Activated CD4-positive, alpha-beta T cell treated with anti-CD3 and anti-CD28 coated beads for 36 hours (primary cell): Measurements from ENCODE around the gene PARG. TPM values are rescaled to one million over a fixed set of nuclear protein-coding genes. Genes with fewer than 3 reads are reported as not detected.
"Not testable (repeated sequence)": the region's sequence is repeated elsewhere in the genome, so short reads cannot be mapped to it uniquely, and the experiment has no call there.

Source experiments
- ATAC-seq: fragments of 200-7000 bp; cut with Tn5 transposase; one replicate; pipeline ENCODE4 v1.10.0; 2021; ENCODE audit warnings: mild to moderate bottlenecking, moderate library complexity
- CTCF ChIA-PET: fragments of 350-600 bp; sonication (Branson Sonifier 250); formaldehyde crosslinking; loops from one replicate; lab custom pipeline; 2021; ENCODE audit warnings: antibody characterized with exemption; lab: Charles Lee
- POLR2A ChIA-PET: fragments of 350-600 bp; sonication (Branson Sonifier 250); formaldehyde crosslinking; loops from one replicate; lab custom pipeline; 2021; ENCODE audit warnings: antibody characterized with exemption, inconsistent platforms; lab: Charles Lee
- DNase-seq: peaks from one replicate; pipeline ENCODE4 v3.0.0-alpha.2; 2020
- H3K27ac Mint-ChIP-seq: one replicate; pipeline ENCODE4 v1.8.0; 2021; ENCODE audit warnings: mixed read lengths
- H3K27me3 Mint-ChIP-seq: one replicate; pipeline ENCODE4 v1.8.0; 2021; ENCODE audit warnings: mixed read lengths
- H3K36me3 Mint-ChIP-seq: one replicate; pipeline ENCODE4 v1.8.0; 2021; ENCODE audit warnings: low read depth, mixed read lengths
- H3K4me1 Mint-ChIP-seq: one replicate; pipeline ENCODE4 v1.8.0; 2021; ENCODE audit warnings: mixed read lengths
- H3K4me3 Mint-ChIP-seq: one replicate; pipeline ENCODE4 v1.8.0; 2021; ENCODE audit warnings: mild to moderate bottlenecking, moderate library complexity, mixed read lengths
- H3K9me3 Mint-ChIP-seq: one replicate; pipeline ENCODE4 v1.8.0; 2021; ENCODE audit warnings: low read depth, mixed read lengths
- intact Hi-C, 2 experiments: fragments of 100-400 bp; cut with DNase I in 1 of 2; cut with micrococcal nuclease in 1 of 2; formaldehyde crosslinking; loops; one replicate each; pipeline versions ENCODE4 v1.14.2 to v1.15.1; 2022 to 2024; cut with DNase I, micrococcal nuclease
- total RNA-seq, 2 experiments: library from RNA; stranded (reverse); gene quantifications; one replicate each; pipeline ENCODE4 v1.2.3, GENCODE V29; 2021

The PARG gene
- total RNA-seq, 2 experiments from 2014 or later, result 33.9 to 36.1 TPM

GRCh38 chr10:49817845-49818244 lies 124.0 kb downstream of the PARG start:
- H3K4me1 Mint-ChIP-seq, result no peaks in the 10 kb centered on the region
- H3K4me3 Mint-ChIP-seq, result no peak overlapping the region
- ATAC-seq (no peak), DNase-seq (no peak)
- peaks cover 59% of the 10 kb centered on the region for H3K36me3 Mint-ChIP-seq
- ChIA-PET POLR2A (no interaction called here), CTCF (no interaction called here)
- H3K27ac Mint-ChIP-seq, result no peak overlapping the region
- intact Hi-C loops, result no loop called here
- peaks cover 4% of the 10 kb centered on the region for H3K9me3 Mint-ChIP-seq
- H3K27me3 Mint-ChIP-seq, result no peaks in the 10 kb centered on the region

- CTCF ChIA-PET, result no interaction called here
- intact Hi-C loops, result no loop called here
- H3K36me3 Mint-ChIP-seq, result no peaks in the 10 kb centered on the region
- peaks cover 13% of the 10 kb centered on the region for H3K27me3 Mint-ChIP-seq
- ATAC-seq (no peak), DNase-seq (no peak)
- no peaks in the 10 kb centered on the region for H3K4me1 Mint-ChIP-seq
- H3K27ac Mint-ChIP-seq, result no peak overlapping the region
- no peak overlapping the region for H3K4me3 Mint-ChIP-seq
- POLR2A ChIA-PET, result no interaction called here
- peaks cover 12% of the 10 kb centered on the region for H3K9me3 Mint-ChIP-seq
Measured at GRCh38 chr10:49803988-49804387, 137.8 kb downstream of the PARG start.

GRCh38 chr10:49798275-49798674 lies 143.6 kb downstream of the PARG start:
- H3K36me3 Mint-ChIP-seq, result no peaks in the 10 kb centered on the region
- no peak overlapping the region for H3K27ac Mint-ChIP-seq
- CTCF ChIA-PET, result no interaction called here
- H3K4me3 Mint-ChIP-seq, result no peak overlapping the region
- ATAC-seq, result no peak
- H3K27me3 Mint-ChIP-seq, result peaks cover 10% of the 10 kb centered on the region
- no peaks in the 10 kb centered on the region for H3K9me3 Mint-ChIP-seq
- no peaks in the 10 kb centered on the region for H3K4me1 Mint-ChIP-seq
- intact Hi-C loops, result no loop called here
- DNase-seq, result no peak
- POLR2A ChIA-PET, result no interaction called here

DNA sequence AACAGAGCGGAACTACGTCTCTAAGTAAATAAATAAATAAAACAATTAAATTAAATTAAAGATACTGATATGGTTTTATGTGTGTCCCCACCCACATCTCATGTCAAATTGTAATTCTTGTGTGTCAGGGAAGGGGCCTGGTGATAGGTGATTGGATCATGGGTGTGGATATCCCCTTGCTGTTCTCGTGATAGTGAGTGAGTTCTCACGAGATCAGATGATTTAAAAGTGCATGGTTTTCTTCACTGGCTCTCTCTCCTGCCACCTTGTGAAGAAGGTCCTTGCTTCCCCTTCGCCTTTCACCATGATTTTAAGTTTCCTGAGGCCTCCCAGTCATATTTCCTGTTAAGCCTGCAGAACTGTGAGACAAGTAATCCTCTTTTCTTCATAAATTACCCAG lies 150.7 kb downstream of the PARG start:
- Mint-ChIP-seq H3K27ac (no peak overlapping the region), H3K36me3 (no peaks in the 10 kb centered on the region), H3K27me3 (peaks cover 3% of the 10 kb centered on the region), H3K4me3 (no peak overlapping the region), H3K4me1 (no peaks in the 10 kb centered on the region), H3K9me3 (no peaks in the 10 kb centered on the region)
- intact Hi-C loops, result no loop called here
- ChIA-PET POLR2A (no interaction called here), CTCF (no interaction called here)
- no peak for ATAC-seq
- DNase-seq, result no peak

- Mint-ChIP-seq H3K9me3 (no peaks in the 10 kb centered on the region), H3K4me1 (no peaks in the 10 kb centered on the region), H3K4me3 (no peak overlapping the region), H3K36me3 (no peaks in the 10 kb centered on the region), H3K27ac (no peak overlapping the region), H3K27me3 (peaks cover 16% of the 10 kb centered on the region)
- no peak for ATAC-seq
- no peak for DNase-seq
- CTCF ChIA-PET, result no interaction called here
- POLR2A ChIA-PET, result no interaction called here
- intact Hi-C loops, result no loop called here
Measured at GRCh38 chr10:49784681-49785080, 157.1 kb downstream of the PARG start.

GRCh38 chr10:49783645-49784044 lies 158.2 kb downstream of the PARG start:
- CTCF ChIA-PET, result no interaction called here
- intact Hi-C loops, result no loop called here

DNA sequence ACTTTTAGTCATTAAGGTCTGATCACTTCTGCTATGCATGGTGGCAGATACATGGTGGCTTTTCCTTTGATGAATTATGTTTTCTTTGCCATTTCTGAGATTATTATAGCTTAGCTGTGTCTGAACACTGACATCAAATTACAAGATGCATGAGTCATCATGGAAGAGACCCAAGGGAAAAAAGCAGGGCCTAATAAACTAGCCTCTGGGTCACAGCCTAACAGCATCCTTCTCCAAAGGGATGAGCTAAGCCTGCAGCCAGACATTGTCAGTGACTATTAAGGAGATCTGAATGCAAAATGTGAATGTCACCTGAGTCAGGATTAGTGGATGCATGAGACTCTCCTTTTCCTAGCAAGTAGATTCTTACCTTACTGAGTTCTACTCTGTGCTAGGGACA lies 160.6 kb downstream of the PARG start:
- ATAC-seq (no peak), DNase-seq (no peak)
- Mint-ChIP-seq H3K4me1 (no peaks in the 10 kb centered on the region), H3K9me3 (no peaks in the 10 kb centered on the region), H3K4me3 (no peak overlapping the region), H3K36me3 (no peaks in the 10 kb centered on the region), H3K27ac (no peak overlapping the region), H3K27me3 (peaks cover 24% of the 10 kb centered on the region)
- intact Hi-C loops, result no loop called here
- POLR2A ChIA-PET, result no interaction called here
- CTCF ChIA-PET, result interaction anchor here (0.7 kb wide), 1 partner anchor 14 kb away, joined by 3 read pairs; no protein-coding TSS in a partner anchor

More at GRCh38 chr10:49783645-49784044, 158.2 kb downstream of the PARG start:
- Mint-ChIP-seq H3K9me3 (no peaks in the 10 kb centered on the region), H3K27ac (no peak overlapping the region), H3K36me3 (no peaks in the 10 kb centered on the region), H3K4me3 (no peak overlapping the region), H3K27me3 (peaks cover 20% of the 10 kb centered on the region), H3K4me1 (no peaks in the 10 kb centered on the region)
- DNase-seq (no peak), ATAC-seq (no peak)
- POLR2A ChIA-PET, result no interaction called here

- intact Hi-C loops, result no loop called here
- CTCF ChIA-PET, result no interaction called here
- DNase-seq, result no peak
Measured at GRCh38 chr10:49778197-49778596, 163.6 kb downstream of the PARG start.

GRCh38 chr10:49776851-49777250 lies 165.0 kb downstream of the PARG start:
- no peak for DNase-seq
- H3K4me1 Mint-ChIP-seq, result no peaks in the 10 kb centered on the region
- no peak overlapping the region for H3K4me3 Mint-ChIP-seq
- no peaks in the 10 kb centered on the region for H3K36me3 Mint-ChIP-seq
- no peak for ATAC-seq
- H3K9me3 Mint-ChIP-seq, result no peaks in the 10 kb centered on the region
- H3K27ac Mint-ChIP-seq, result no peak overlapping the region
- POLR2A ChIA-PET, result no interaction called here
- CTCF ChIA-PET, result no interaction called here
- intact Hi-C loops, result no loop called here
- peaks cover 18% of the 10 kb centered on the region for H3K27me3 Mint-ChIP-seq

More at GRCh38 chr10:49778197-49778596, 163.6 kb downstream of the PARG start:
- Mint-ChIP-seq H3K27ac (no peak overlapping the region), H3K4me3 (no peak overlapping the region), H3K4me1 (no peaks in the 10 kb centered on the region), H3K27me3 (peaks cover 14% of the 10 kb centered on the region), H3K36me3 (no peaks in the 10 kb centered on the region), H3K9me3 (no peaks in the 10 kb centered on the region)
- no peak for ATAC-seq
- POLR2A ChIA-PET, result no interaction called here

DNA sequence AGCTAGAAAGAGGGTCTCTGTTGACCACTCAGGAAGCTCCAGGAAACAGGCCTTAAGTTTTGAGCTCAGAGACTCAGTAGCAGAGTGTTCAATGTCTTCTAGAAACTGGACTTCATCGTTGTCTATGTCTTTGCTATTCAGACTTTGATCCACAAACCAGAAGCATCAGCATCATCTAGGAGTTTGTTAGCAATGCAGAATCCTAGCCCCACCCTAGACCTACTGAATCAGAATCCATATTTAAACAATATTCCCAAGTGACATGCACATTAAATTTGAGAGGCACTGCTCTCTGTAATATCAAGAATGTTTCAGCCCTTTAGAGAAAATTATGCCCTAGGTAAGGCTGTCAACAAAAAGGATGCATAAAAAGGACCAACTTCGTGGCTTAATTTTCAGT lies 166.8 kb downstream of the PARG start:
- POLR2A ChIA-PET, result no interaction called here
- DNase-seq, result no peak
- intact Hi-C loops, result no loop called here
- H3K36me3 Mint-ChIP-seq, result no peaks in the 10 kb centered on the region
- CTCF ChIA-PET, result no interaction called here
- ATAC-seq, result no peak
- no peak overlapping the region for H3K4me3 Mint-ChIP-seq
- H3K4me1 Mint-ChIP-seq, result no peaks in the 10 kb centered on the region
- H3K27me3 Mint-ChIP-seq, result peaks cover 26% of the 10 kb centered on the region
- H3K27ac Mint-ChIP-seq, result no peak overlapping the region
- no peaks in the 10 kb centered on the region for H3K9me3 Mint-ChIP-seq

DNA sequence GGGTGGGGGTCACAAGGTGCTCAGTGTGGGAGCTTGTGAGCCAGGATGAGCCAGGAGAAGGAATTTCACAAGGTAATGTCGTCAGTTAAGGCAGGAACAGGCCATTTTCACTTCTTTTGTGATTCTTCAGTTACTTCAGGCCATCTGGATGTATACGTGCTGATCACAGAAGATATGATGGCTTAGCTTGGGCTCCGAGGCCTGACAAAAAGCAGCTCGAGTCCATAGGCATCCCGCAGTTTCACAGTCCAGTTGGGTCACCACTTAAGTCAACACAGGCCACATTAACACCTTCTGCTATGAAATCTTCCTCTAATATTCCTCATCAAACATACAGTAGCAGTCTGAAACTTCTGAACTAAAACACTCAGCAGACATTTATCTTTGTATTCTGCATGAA lies 168.9 kb downstream of the PARG start:
- DNase-seq, H3K4me1 Mint-ChIP-seq, H3K9me3 Mint-ChIP-seq, H3K36me3 Mint-ChIP-seq, intact Hi-C loops, CTCF ChIA-PET, POLR2A ChIA-PET, ATAC-seq, H3K4me3 Mint-ChIP-seq, H3K27ac Mint-ChIP-seq: not testable (repeated sequence)
- peaks cover 22% of the 10 kb centered on the region for H3K27me3 Mint-ChIP-seq

DNA sequence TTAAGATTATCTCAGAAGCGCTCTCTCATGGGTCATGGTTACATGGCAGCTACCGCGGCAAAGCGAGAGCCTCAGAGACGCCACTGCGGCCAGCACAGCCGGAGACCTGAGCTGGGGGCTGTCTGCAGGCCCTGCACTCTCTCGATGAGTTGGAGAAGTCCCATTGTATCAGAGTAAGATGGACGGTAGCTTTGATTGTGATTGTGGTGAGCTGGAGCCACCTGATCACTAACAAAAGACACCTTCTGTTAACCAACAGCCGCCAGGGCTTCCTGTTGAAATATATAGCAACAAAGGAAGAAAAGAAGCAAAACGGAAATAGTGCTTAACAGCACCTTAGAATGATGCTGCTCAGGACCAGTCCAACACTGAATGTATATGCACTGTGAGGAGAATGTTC lies 170.8 kb downstream of the PARG start:
- H3K27me3 Mint-ChIP-seq, result peaks cover 36% of the 10 kb centered on the region
- H3K4me1 Mint-ChIP-seq, ATAC-seq, intact Hi-C loops, DNase-seq, H3K27ac Mint-ChIP-seq, H3K9me3 Mint-ChIP-seq, POLR2A ChIA-PET, H3K36me3 Mint-ChIP-seq, H3K4me3 Mint-ChIP-seq: not testable (repeated sequence)
- CTCF ChIA-PET, result interaction anchor here (1.0 kb wide), 2 partner anchors 50 to 172 kb away, joined by 3 read pairs; no protein-coding TSS in a partner anchor

DNA sequence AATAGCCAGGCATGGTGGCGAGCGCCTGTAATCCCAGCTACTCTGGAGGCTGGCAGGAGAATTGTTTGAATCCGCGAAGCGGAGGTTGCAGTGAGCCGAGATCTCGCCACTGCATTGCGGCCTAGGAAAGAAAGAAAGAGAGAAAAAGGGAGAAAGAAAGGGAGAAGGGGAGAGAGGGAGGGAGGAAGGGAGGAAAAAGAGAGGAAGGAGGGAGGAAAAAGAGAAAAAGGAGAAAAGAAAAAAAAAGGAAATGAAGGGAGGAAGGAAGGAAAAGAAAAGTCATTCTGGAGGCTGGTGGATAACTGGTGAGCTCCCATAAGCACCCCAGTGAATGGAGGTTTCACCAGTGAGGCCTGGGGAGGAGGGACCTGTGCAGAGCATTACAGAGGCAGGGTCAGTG lies 172.1 kb downstream of the PARG start:
- ChIA-PET CTCF (no interaction called here), POLR2A (no interaction called here)

More for the DNA sequence above, 172.1 kb downstream of the PARG start:
- no peak for ATAC-seq
- H3K4me3 Mint-ChIP-seq, result no peak overlapping the region
- H3K27me3 Mint-ChIP-seq, result peaks cover 37% of the 10 kb centered on the region
- intact Hi-C loops, result no loop called here
- DNase-seq, result no peak
- no peaks in the 10 kb centered on the region for H3K36me3 Mint-ChIP-seq
- peaks cover 7% of the 10 kb centered on the region for H3K9me3 Mint-ChIP-seq
- H3K27ac Mint-ChIP-seq, result no peak overlapping the region
- H3K4me1 Mint-ChIP-seq, result no peaks in the 10 kb centered on the region
